ENCODE results near the gene KCNK2. TPM values are rescaled to one million over a fixed set of nuclear protein-coding genes. Genes with fewer than 3 reads are reported as not detected.
"Not testable (repeated sequence)": the region's sequence is repeated elsewhere in the genome, so short reads cannot be mapped to it uniquely, and the experiment has no call there.

The KCNK2 gene
- total and polyA plus RNA-seq, 2 experiments from 2014 or later = 1.8 to 4.1 TPM

DNA sequence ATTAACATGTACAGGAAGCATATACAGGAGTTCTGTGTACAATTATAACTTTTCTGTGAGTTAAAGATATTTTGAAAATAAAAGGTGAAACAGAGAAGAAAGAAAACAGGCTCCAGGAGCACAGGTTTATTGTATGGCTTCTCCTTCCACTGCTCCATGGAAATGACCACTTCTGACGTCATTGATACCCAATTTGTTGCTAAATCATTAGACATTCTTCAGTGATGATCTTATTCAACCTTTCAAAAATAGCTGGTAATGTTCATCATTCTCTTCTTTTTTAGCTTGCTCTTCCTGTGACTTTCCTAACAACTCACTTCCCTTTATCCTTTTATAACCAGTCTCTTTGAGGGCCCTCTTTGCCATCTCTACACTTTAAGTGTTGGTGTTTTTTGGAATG is 77.8 kb downstream of the KCNK2 start:
- no peak overlapping the region for H3K4me2 ChIP-seq
- no peak overlapping the region for H3K27ac ChIP-seq
- no peaks in the 10 kb centered on the region for H3K79me2 ChIP-seq
- TF ChIP-seq, protein P1, sequence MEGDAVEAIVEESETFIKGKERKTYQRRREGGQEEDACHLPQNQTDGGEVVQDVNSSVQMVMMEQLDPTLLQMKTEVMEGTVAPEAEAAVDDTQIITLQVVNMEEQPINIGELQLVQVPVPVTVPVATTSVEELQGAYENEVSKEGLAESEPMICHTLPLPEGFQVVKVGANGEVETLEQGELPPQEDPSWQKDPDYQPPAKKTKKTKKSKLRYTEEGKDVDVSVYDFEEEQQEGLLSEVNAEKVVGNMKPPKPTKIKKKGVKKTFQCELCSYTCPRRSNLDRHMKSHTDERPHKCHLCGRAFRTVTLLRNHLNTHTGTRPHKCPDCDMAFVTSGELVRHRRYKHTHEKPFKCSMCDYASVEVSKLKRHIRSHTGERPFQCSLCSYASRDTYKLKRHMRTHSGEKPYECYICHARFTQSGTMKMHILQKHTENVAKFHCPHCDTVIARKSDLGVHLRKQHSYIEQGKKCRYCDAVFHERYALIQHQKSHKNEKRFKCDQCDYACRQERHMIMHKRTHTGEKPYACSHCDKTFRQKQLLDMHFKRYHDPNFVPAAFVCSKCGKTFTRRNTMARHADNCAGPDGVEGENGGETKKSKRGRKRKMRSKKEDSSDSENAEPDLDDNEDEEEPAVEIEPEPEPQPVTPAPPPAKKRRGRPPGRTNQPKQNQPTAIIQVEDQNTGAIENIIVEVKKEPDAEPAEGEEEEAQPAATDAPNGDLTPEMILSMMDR (IDR thresholded peaks at IDR 0.05; ENCODE audit: poor library complexity) = no peak
- TF ChIP-seq EZH2phosphoT487 (IDR thresholded peaks at IDR 0.05; ENCODE audit: low read depth, severe bottlenecking, unreplicated experiment) = no peak
- WGBS (ENCODE audit: low lambda C conversion rate, missing lambda C conversion rate) = 88% methylated on average over 1 of the region's 1 CpG
- no peaks in the 10 kb centered on the region for H3K9me3 ChIP-seq (ENCODE audit: low read depth)
- H3K36me3 ChIP-seq (replicated peaks; ENCODE audit: insufficient read depth, low read depth) = no peaks in the 10 kb centered on the region
- no peak overlapping the region for H3K4me3 ChIP-seq
- H3K9me2 ChIP-seq (replicated peaks; ENCODE audit: insufficient read depth) = no peaks in the 10 kb centered on the region
- no peaks in the 10 kb centered on the region for H3K27me3 ChIP-seq
- no peak overlapping the region for H2AFZ ChIP-seq
- no peaks in the 10 kb centered on the region for H3K4me1 ChIP-seq (ENCODE audit: insufficient read depth)
- DNase-seq (ENCODE audit: low spot score) = no peak
- H4K20me1 ChIP-seq (ENCODE audit: insufficient read depth, poor library complexity, severe bottlenecking) = no peaks in the 10 kb centered on the region

DNA sequence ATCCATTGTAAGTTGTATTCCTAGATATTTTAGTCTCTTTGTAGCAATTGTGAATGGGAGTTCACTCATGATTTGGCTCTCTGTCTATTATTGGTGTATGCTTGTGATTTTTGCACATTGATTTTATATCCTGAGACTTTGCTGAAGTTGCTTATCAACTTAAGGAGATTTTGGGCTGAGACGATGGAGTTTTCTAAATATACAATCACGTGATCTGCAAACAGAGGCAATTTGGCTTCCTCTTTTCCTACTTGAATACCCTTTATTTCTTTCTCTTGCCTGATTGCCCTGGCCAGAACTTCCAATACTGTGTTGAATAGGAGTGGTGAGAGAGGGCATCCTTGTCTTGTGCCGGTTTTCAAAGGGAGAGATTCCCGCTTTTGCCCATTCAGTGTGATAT is 80.6 kb downstream of the KCNK2 start:
- H2AFZ ChIP-seq, H3K79me2 ChIP-seq: not testable (repeated sequence)

DNA sequence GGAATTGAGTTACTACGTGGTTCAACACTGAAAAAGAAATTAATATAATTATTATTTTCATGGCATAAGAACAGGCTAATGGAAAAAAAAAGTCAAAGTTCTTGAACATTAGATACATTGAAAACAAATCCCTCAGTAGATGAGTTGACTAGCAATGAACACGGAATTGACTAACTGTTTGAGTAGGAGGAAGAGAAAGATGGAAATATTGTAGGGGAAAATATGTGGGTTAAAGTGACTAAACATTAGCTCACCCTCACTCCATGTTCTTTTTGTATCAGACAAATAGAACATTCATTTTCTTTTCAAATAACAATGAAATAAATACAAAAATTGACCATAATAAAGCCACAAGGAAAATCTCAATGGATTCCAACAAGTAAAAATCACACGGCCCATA is 84.3 kb downstream of the KCNK2 start:
- DNase-seq (ENCODE audit: low spot score) = no peak
- no peaks in the 10 kb centered on the region for H3K9me2 ChIP-seq (replicated peaks; ENCODE audit: insufficient read depth)
- TF ChIP-seq EZH2 (IDR thresholded peaks at IDR 0.05; ENCODE audit: borderline replicate concordance) = no peak
- no peak for TF ChIP-seq EZH2phosphoT487 (IDR thresholded peaks at IDR 0.05; ENCODE audit: low read depth, severe bottlenecking, unreplicated experiment)
- TF ChIP-seq, protein P1 (IDR thresholded peaks at IDR 0.05; ENCODE audit: poor library complexity) = no peak
- no peaks in the 10 kb centered on the region for H4K20me1 ChIP-seq (ENCODE audit: insufficient read depth, poor library complexity, severe bottlenecking)
- H3K4me2 ChIP-seq = no peak overlapping the region
- H3K9me3 ChIP-seq (ENCODE audit: low read depth) = no peaks in the 10 kb centered on the region
- H3K36me3 ChIP-seq (replicated peaks; ENCODE audit: insufficient read depth, low read depth) = no peaks in the 10 kb centered on the region
- H2AFZ ChIP-seq = no peak overlapping the region
- H3K27me3 ChIP-seq = no peaks in the 10 kb centered on the region
- no peak overlapping the region for H3K27ac ChIP-seq
- no peak overlapping the region for H3K4me3 ChIP-seq
- no peaks in the 10 kb centered on the region for H3K79me2 ChIP-seq
- no peaks in the 10 kb centered on the region for H3K4me1 ChIP-seq (ENCODE audit: insufficient read depth)
- 88% methylated on average over 3 of the region's 3 CpGs for WGBS (ENCODE audit: low lambda C conversion rate, missing lambda C conversion rate)

More for the DNA sequence above, 80.6 kb downstream of the KCNK2 start:
- not testable (repeated sequence) for H3K27ac ChIP-seq; H3K4me2 ChIP-seq; H4K20me1 ChIP-seq (ENCODE audit: insufficient read depth, poor library complexity, severe bottlenecking); H3K4me1 ChIP-seq (ENCODE audit: insufficient read depth); H3K9me3 ChIP-seq (ENCODE audit: low read depth); H3K4me3 ChIP-seq; DNase-seq (ENCODE audit: low spot score); H3K36me3 ChIP-seq (replicated peaks; ENCODE audit: insufficient read depth, low read depth); H3K9me2 ChIP-seq (replicated peaks; ENCODE audit: insufficient read depth); H3K27me3 ChIP-seq
- 95% methylated on average over 4 of the region's 4 CpGs for whole genome bisulfite sequencing (ENCODE audit: low lambda C conversion rate, missing lambda C conversion rate)

- H3K79me2 ChIP-seq = no peaks in the 10 kb centered on the region
- WGBS (ENCODE audit: low lambda C conversion rate, missing lambda C conversion rate) = 94% methylated on average over 3 of the region's 3 CpGs
Observed at GRCh38 chr1:215181518-215181917, 99.0 kb downstream of the KCNK2 start.

More at GRCh38 chr1:215181518-215181917, 99.0 kb downstream of the KCNK2 start:
- DNase-seq (ENCODE audit: low spot score) = no peak
- no peak overlapping the region for H3K4me2 ChIP-seq
- no peaks in the 10 kb centered on the region for H4K20me1 ChIP-seq (ENCODE audit: insufficient read depth, poor library complexity, severe bottlenecking)
- TF ChIP-seq, protein P1 (IDR thresholded peaks at IDR 0.05; ENCODE audit: poor library complexity) = no peak
- TF ChIP-seq EZH2phosphoT487 (IDR thresholded peaks at IDR 0.05; ENCODE audit: low read depth, severe bottlenecking, unreplicated experiment) (no peak), EZH2 (IDR thresholded peaks at IDR 0.05; ENCODE audit: borderline replicate concordance) (no peak)
- no peaks in the 10 kb centered on the region for H3K36me3 ChIP-seq (replicated peaks; ENCODE audit: insufficient read depth, low read depth)
- H3K9me2 ChIP-seq (replicated peaks; ENCODE audit: insufficient read depth) = no peaks in the 10 kb centered on the region
- H3K27me3 ChIP-seq = no peaks in the 10 kb centered on the region
- peaks cover 8% of the 10 kb centered on the region for H3K9me3 ChIP-seq (ENCODE audit: low read depth)
- no peaks in the 10 kb centered on the region for H3K4me1 ChIP-seq (ENCODE audit: insufficient read depth)
- H3K27ac ChIP-seq = no peak overlapping the region
- H3K4me3 ChIP-seq = no peak overlapping the region
- H2AFZ ChIP-seq = no peak overlapping the region

Measured in hepatocyte (in vitro differentiated cells).